Measurements from ENCODE around the gene MMP7.

DNA sequence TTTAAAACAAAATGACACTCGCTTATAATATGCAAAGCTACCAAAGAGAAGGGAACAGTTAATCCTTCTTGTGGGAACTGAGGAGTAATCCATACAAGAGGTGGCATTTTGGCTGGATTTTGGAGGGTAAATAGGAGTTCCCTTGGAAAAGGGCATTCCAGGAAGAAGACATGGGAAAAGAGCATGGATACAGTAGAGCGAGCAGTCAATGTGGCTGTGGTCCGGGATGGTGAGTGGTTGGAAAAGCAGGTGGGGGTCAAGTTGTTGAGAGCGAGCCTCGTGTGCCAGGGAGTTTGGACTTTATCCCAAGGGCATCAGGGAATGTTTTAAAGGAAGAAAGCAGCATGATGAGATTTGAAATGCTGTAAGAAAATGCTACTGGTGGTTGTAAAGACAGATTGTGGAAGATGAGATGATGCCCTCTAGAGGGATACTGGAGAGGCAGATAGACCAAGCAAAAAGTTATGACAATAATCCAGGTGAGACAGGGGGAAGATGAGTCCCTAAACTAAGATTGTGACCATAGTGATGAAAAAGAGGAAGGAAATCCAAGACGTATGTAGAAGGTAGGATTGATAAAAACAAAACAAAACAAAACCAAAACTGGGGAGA, 3.8 kb upstream of the MMP7 start:
- peak; percentile 31; the same call in 1 of the 2 replicates for TF ChIP-seq CTCF (IDR thresholded peaks at IDR 0.05)
- TF ChIP-seq CHD2 (IDR thresholded peaks at IDR 0.05; ENCODE audit: low read length, partially characterized antibody), result no peak
- TF ChIP-seq, protein P1, sequence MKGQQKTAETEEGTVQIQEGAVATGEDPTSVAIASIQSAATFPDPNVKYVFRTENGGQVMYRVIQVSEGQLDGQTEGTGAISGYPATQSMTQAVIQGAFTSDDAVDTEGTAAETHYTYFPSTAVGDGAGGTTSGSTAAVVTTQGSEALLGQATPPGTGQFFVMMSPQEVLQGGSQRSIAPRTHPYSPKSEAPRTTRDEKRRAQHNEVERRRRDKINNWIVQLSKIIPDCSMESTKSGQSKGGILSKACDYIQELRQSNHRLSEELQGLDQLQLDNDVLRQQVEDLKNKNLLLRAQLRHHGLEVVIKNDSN (IDR thresholded peaks at IDR 0.05; ENCODE audit: borderline replicate concordance, low read depth), result no peak
- no peak for TF ChIP-seq TEAD4 (IDR thresholded peaks at IDR 0.05; ENCODE audit: borderline replicate concordance, insufficient read depth)
- no peak for TF ChIP-seq JUND (IDR thresholded peaks at IDR 0.05)

Measured in SK-N-SH (cell line).